Adipocyte (in vitro differentiated cells): ENCODE data around the gene MCTP1.

Source experiments
- DNase-seq: peaks from one replicate; pipeline ENCODE4 v3.0.0-alpha.2; 2015; ENCODE audit warnings: low read depth
- H3K27me3 ChIP-seq: replicated peaks from 2 replicates; pipeline ENCODE4 v1.7.0; 2013; ENCODE audit warnings: mild to moderate bottlenecking, low read length, moderate library complexity; ENCODE audit not compliant: control insufficient read depth, insufficient read depth
- H3K36me3 ChIP-seq: 2 replicates; pipeline ENCODE4 v1.7.0; 2013; ENCODE audit warnings: low read length, mild to moderate bottlenecking, moderate library complexity; ENCODE audit not compliant: control insufficient read depth, insufficient read depth, severe bottlenecking
- H3K4me1 ChIP-seq: 2 replicates; pipeline ENCODE4 v1.7.0; 2013; ENCODE audit warnings: mild to moderate bottlenecking, low read length, moderate library complexity; ENCODE audit not compliant: control insufficient read depth, insufficient read depth
- H3K4me3 ChIP-seq: 2 replicates; pipeline ENCODE4 v1.7.0; 2013; ENCODE audit warnings: mild to moderate bottlenecking, low read length, moderate library complexity
- H3K9ac ChIP-seq: 2 replicates; pipeline ENCODE4 v1.7.0; 2013; ENCODE audit warnings: mild to moderate bottlenecking, low read length, moderate library complexity
- H3K9me3 ChIP-seq: 2 replicates; pipeline ENCODE4 v1.7.0; 2013; ENCODE audit warnings: mild to moderate bottlenecking, low read length, moderate library complexity; ENCODE audit not compliant: control insufficient read depth

Gene MCTP1

GRCh38 chr5:94810281-94810680, 474.6 kb downstream of the MCTP1 start:
- Histone ChIP-seq H3K4me3 (no peak overlapping the region), H3K27me3 (no peaks in the 10 kb centered on the region), H3K36me3 (no peaks in the 10 kb centered on the region), H3K4me1 (peaks cover 2% of the 10 kb centered on the region), H3K9ac (no peak overlapping the region), H3K9me3 (no peaks in the 10 kb centered on the region)
- DNase-seq, result no peak

GRCh38 chr5:94808497-94808896, 476.4 kb downstream of the MCTP1 start:
- H3K9me3 ChIP-seq, result no peaks in the 10 kb centered on the region
- no peak for DNase-seq

GRCh38 chr5:94807985-94808384, 476.9 kb downstream of the MCTP1 start:
- no peak overlapping the region for H3K9ac ChIP-seq
- no peak for DNase-seq
- H3K27me3 ChIP-seq, result no peaks in the 10 kb centered on the region
- no peak overlapping the region for H3K4me3 ChIP-seq
- H3K36me3 ChIP-seq, result no peaks in the 10 kb centered on the region
- H3K4me1 ChIP-seq, result peaks cover 2% of the 10 kb centered on the region
- H3K9me3 ChIP-seq, result no peaks in the 10 kb centered on the region

More at GRCh38 chr5:94808497-94808896, 476.4 kb downstream of the MCTP1 start:
- Histone ChIP-seq H3K9ac (no peak overlapping the region), H3K4me3 (no peak overlapping the region), H3K4me1 (peaks cover 2% of the 10 kb centered on the region), H3K27me3 (no peaks in the 10 kb centered on the region), H3K36me3 (no peaks in the 10 kb centered on the region)

- Histone ChIP-seq H3K4me3 (no peak overlapping the region), H3K27me3 (no peaks in the 10 kb centered on the region), H3K4me1 (peaks cover 2% of the 10 kb centered on the region), H3K9me3 (no peaks in the 10 kb centered on the region), H3K9ac (no peak overlapping the region), H3K36me3 (no peaks in the 10 kb centered on the region)
- DNase-seq, result peak; percentile 28
These were observed 482.4 kb downstream of the MCTP1 start for GRCh38 chr5:94802450-94802849.

- Histone ChIP-seq H3K4me1 (peaks cover 18% of the 10 kb centered on the region), H3K27me3 (no peaks in the 10 kb centered on the region), H3K9me3 (no peaks in the 10 kb centered on the region), H3K36me3 (no peaks in the 10 kb centered on the region), H3K4me3 (no peak overlapping the region), H3K9ac (no peak overlapping the region)
- no peak for DNase-seq
These were observed 488.3 kb downstream of the MCTP1 start for GRCh38 chr5:94796586-94796985.

- Histone ChIP-seq H3K9ac (peak overlapping the region; percentile 37), H3K4me1 (peaks cover 18% of the 10 kb centered on the region), H3K36me3 (no peaks in the 10 kb centered on the region), H3K4me3 (peak overlapping the region; percentile 31), H3K27me3 (no peaks in the 10 kb centered on the region), H3K9me3 (no peaks in the 10 kb centered on the region)
- peak; percentile 41 for DNase-seq
These were observed 491.1 kb downstream of the MCTP1 start for GRCh38 chr5:94793816-94794198.

- Histone ChIP-seq H3K9me3 (no peaks in the 10 kb centered on the region), H3K4me1 (peaks cover 18% of the 10 kb centered on the region), H3K9ac (peak overlapping the region; percentile 37), H3K36me3 (no peaks in the 10 kb centered on the region), H3K27me3 (no peaks in the 10 kb centered on the region), H3K4me3 (peak overlapping the region; percentile 31)
- peak; percentile 47 for DNase-seq
These were observed 491.6 kb downstream of the MCTP1 start for GRCh38 chr5:94793113-94793815.

GRCh38 chr5:94791829-94792228, 493.1 kb downstream of the MCTP1 start:
- no peaks in the 10 kb centered on the region for H3K27me3 ChIP-seq
- H3K4me1 ChIP-seq, result peaks cover 18% of the 10 kb centered on the region
- DNase-seq, result no peak
- no peaks in the 10 kb centered on the region for H3K36me3 ChIP-seq
- H3K4me3 ChIP-seq, result no peak overlapping the region
- H3K9me3 ChIP-seq, result no peaks in the 10 kb centered on the region
- H3K9ac ChIP-seq, result no peak overlapping the region

- Histone ChIP-seq H3K4me1 (peaks cover 16% of the 10 kb centered on the region), H3K9me3 (no peaks in the 10 kb centered on the region), H3K27me3 (no peaks in the 10 kb centered on the region), H3K4me3 (no peak overlapping the region), H3K9ac (no peak overlapping the region), H3K36me3 (no peaks in the 10 kb centered on the region)
- no peak for DNase-seq
These were observed 496.4 kb downstream of the MCTP1 start for GRCh38 chr5:94788527-94788926.

- peaks cover 6% of the 10 kb centered on the region for H3K4me1 ChIP-seq
- peak; percentile 40 for DNase-seq
These were observed 500.1 kb downstream of the MCTP1 start for GRCh38 chr5:94784536-94785505.

GRCh38 chr5:94782383-94782782, 502.5 kb downstream of the MCTP1 start:
- H3K9me3 ChIP-seq, result no peaks in the 10 kb centered on the region
- peaks cover 10% of the 10 kb centered on the region for H3K4me1 ChIP-seq
- no peak for DNase-seq
- no peaks in the 10 kb centered on the region for H3K36me3 ChIP-seq
- no peak overlapping the region for H3K4me3 ChIP-seq
- H3K27me3 ChIP-seq, result no peaks in the 10 kb centered on the region
- no peak overlapping the region for H3K9ac ChIP-seq

More at GRCh38 chr5:94784536-94785505, 500.1 kb downstream of the MCTP1 start:
- no peaks in the 10 kb centered on the region for H3K9me3 ChIP-seq
- no peak overlapping the region for H3K9ac ChIP-seq
- H3K27me3 ChIP-seq, result no peaks in the 10 kb centered on the region
- no peak overlapping the region for H3K4me3 ChIP-seq
- H3K36me3 ChIP-seq, result no peaks in the 10 kb centered on the region
